A673 (cell line): ENCODE results near the gene CMTM2. TPM values are rescaled to one million over a fixed set of nuclear protein-coding genes. Genes with fewer than 3 reads are reported as not detected.
"Not testable (repeated sequence)": the region's sequence is repeated elsewhere in the genome, so short reads cannot be mapped to it uniquely, and the experiment has no call there.

Source experiments
- BruUV-seq: library from RNA; stranded (reverse); fragments of 400-500 nt; replicated peaks from 2 replicates; lab custom pipeline; 2021; lab: Mats Ljungman, UMichigan
- CTCF ChIA-PET: fragments of 300-600 bp; sonication (Branson Sonifier 250); formaldehyde crosslinking; loops from one replicate; lab custom pipeline; 2022; ENCODE audit warnings: antibody characterized with exemption; lab: Charles Lee
- POLR2A ChIA-PET: fragments of 300-600 bp; sonication (Branson Sonifier 250); formaldehyde crosslinking; loops from one replicate; lab custom pipeline; 2022; ENCODE audit warnings: antibody characterized with exemption; ENCODE audit not compliant: low non-redundant PET; lab: Charles Lee
- DNase-seq: peaks from one replicate; pipeline ENCODE4 v3.0.0-alpha.2; 2015; ENCODE audit warnings: low spot score
- H3K27ac ChIP-seq: fragments of 200-600 bp; sonication (generic); 2 replicates; pipeline ENCODE4 v1.5.1; 2016; ENCODE audit warnings: mixed run types, low read depth, mild to moderate bottlenecking, mixed read lengths, antibody characterized with exemption, low read length; ENCODE audit not compliant: poor library complexity, severe bottlenecking
- H3K27me3 ChIP-seq: fragments of 200-600 bp; sonication (generic); replicated peaks from 2 replicates; pipeline ENCODE4 v1.6.1; 2017; ENCODE audit warnings: mixed run types, low read depth, mild to moderate bottlenecking, mixed read lengths, antibody characterized with exemption, low read length; ENCODE audit not compliant: insufficient read depth, poor library complexity
- H3K36me3 ChIP-seq: fragments of 200-600 bp; sonication (generic); 2 replicates; pipeline ENCODE4 v1.6.1; 2016; ENCODE audit warnings: mixed run types, mild to moderate bottlenecking, mixed read lengths, antibody characterized with exemption, low read length; ENCODE audit not compliant: insufficient read depth, poor library complexity, severe bottlenecking
- H3K4me1 ChIP-seq: fragments of 200-600 bp; sonication (generic); 2 replicates; pipeline ENCODE4 v1.6.1; 2017; ENCODE audit warnings: mixed run types, mild to moderate bottlenecking, mixed read lengths, antibody characterized with exemption, low read length; ENCODE audit not compliant: insufficient read depth, poor library complexity, severe bottlenecking
- H3K4me3 ChIP-seq: fragments of 200-600 bp; sonication (generic); 2 replicates; pipeline ENCODE4 v1.5.1; 2016; ENCODE audit warnings: low read depth, mixed run types, mild to moderate bottlenecking, mixed read lengths, low read length; ENCODE audit not compliant: poor library complexity, severe bottlenecking
- H3K9me3 ChIP-seq: fragments of 200-600 bp; sonication (generic); 2 replicates; pipeline ENCODE4 v1.6.1; 2016; ENCODE audit warnings: mixed run types, low read depth, mild to moderate bottlenecking, mixed read lengths, antibody characterized with exemption, low read length; ENCODE audit not compliant: poor library complexity, severe bottlenecking
- CTCF ChIP-seq: fragments of 300-800, 200-600 bp; sonication (generic); conservative IDR thresholded peaks from 2 replicates; pipeline ENCODE4 v1.5.1; 2017; ENCODE audit warnings: low read depth, mild to moderate bottlenecking, antibody characterized with exemption, low read length, moderate library complexity, mixed read lengths
- EZH2 ChIP-seq: fragments of 200-600 bp; sonication (generic); IDR thresholded peaks from 2 replicates; pipeline ENCODE4 v1.6.1; 2017; ENCODE audit warnings: borderline replicate concordance, low read depth, mild to moderate bottlenecking, mixed read lengths, antibody characterized with exemption, low read length; ENCODE audit not compliant: poor library complexity, severe bottlenecking
- intact Hi-C: fragments of 100-400 bp; cut with micrococcal nuclease; formaldehyde crosslinking; loops from one replicate; pipeline ENCODE4 v1.10.0; 2022; ENCODE audit not compliant: unreplicated experiment
- total RNA-seq: library from RNA; stranded (reverse); gene quantifications from 2 replicates; pipeline ENCODE4 v1.2.3, GENCODE V29; 2021

The CMTM2 gene
- total RNA-seq, 1 experiment from 2014 or later, result not detected

DNA sequence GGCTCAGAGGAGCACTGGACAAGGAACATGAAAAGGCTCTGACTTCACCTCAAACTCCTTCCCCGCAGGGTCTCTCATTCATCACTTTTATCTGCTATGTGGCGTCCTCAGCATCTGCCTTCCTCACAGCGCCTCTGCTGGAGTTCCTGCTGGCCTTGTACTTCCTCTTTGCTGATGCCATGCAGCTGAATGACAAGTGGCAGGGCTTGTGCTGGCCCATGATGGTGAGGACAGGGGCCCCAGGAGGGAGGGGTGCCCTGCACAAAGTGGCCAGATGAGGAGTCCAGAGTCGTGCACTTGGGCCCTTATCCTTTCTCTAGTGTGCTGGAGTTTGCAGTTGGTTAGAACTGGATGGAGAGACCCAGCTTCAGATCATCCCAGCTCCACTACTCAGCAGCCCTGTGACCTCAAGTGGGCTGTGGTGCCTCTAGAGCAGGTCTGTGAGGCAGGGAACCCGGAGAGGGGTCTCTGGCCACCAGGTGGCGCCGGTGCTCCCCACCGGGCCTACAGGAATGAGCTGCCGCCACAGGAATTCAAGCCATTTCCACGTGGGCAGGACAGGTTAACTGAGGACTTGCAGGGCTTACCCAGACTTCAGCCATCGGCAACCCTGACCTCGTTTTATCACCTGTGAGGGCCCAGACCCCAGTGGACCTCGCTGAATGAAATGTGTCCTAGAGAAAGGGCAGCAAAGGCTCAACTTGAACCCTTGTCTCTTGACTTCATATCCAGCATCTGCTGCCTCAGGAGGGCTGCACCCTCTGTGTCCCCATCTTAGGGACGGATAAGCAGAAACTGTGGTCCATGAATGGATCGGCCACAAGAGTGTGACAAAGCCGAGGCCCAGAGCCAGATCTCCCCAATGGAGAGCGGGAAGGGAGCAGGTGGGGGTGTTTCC lies 29.2 kb downstream of the CMTM2 start:
- Histone ChIP-seq H3K27me3 (no peaks in the 10 kb centered on the region), H3K4me1 (peaks cover 18% of the 10 kb centered on the region), H3K36me3 (peaks cover 43% of the 10 kb centered on the region), H3K27ac (no peak overlapping the region), H3K4me3 (no peak overlapping the region), H3K9me3 (no peaks in the 10 kb centered on the region)
- peak; percentile 83 for DNase-seq
- CTCF ChIA-PET, result interaction anchor here (0.6 to 1.3 kb wide), 11 partner anchors 8 to 259 kb away, joined by 3 to 20 read pairs (median 3); no protein-coding TSS in a partner anchor
- no TSS peak for BruUV-seq
- POLR2A ChIA-PET, result no interaction called here
- intact Hi-C loops, result loop anchor here (5.0 kb wide), 1 partner anchor 259 kb away; no protein-coding TSS in a partner anchor
- TF ChIP-seq EZH2 (no peak), CTCF (peak; percentile 95)

- no peaks in the 10 kb centered on the region for H3K27me3 ChIP-seq
- BruUV-seq, result no TSS peak
- ChIA-PET CTCF (interaction anchor here (0.6 to 1.3 kb wide), 10 partner anchors 8 to 259 kb away, joined by 3 to 20 read pairs (median 3); no protein-coding TSS in a partner anchor), POLR2A (no interaction called here)
- H3K36me3 ChIP-seq, result peaks cover 46% of the 10 kb centered on the region
- H3K4me1 ChIP-seq, result peaks cover 12% of the 10 kb centered on the region
- no peak overlapping the region for H3K27ac ChIP-seq
- H3K9me3 ChIP-seq, result no peaks in the 10 kb centered on the region
- no peak for DNase-seq
- no peak overlapping the region for H3K4me3 ChIP-seq
- TF ChIP-seq CTCF (no peak), EZH2 (no peak)
- intact Hi-C loops, result loop anchor here (5.0 kb wide), 1 partner anchor 258 kb away; no protein-coding TSS in a partner anchor
Observed at GRCh38 chr16:66609139-66609510, 29.9 kb downstream of the CMTM2 start.

GRCh38 chr16:66610111-66610820 lies 31.0 kb downstream of the CMTM2 start:
- H3K4me3 ChIP-seq, result no peak overlapping the region
- BruUV-seq, result no TSS peak
- intact Hi-C loops, result no loop called here
- H3K27me3 ChIP-seq, result no peaks in the 10 kb centered on the region
- no peak overlapping the region for H3K27ac ChIP-seq
- H3K4me1 ChIP-seq, result peaks cover 11% of the 10 kb centered on the region
- ChIA-PET POLR2A (no interaction called here), CTCF (interaction anchor here (0.6 kb wide), 1 partner anchor 77 kb away, joined by 3 read pairs; no protein-coding TSS in a partner anchor)
- no peak for DNase-seq
- TF ChIP-seq EZH2 (no peak), CTCF (no peak)
- no peaks in the 10 kb centered on the region for H3K9me3 ChIP-seq
- peaks cover 48% of the 10 kb centered on the region for H3K36me3 ChIP-seq

- ChIA-PET POLR2A (interaction anchor here (0.7 kb wide), 1 partner anchor 35 kb away, joined by 5 read pairs; no protein-coding TSS in a partner anchor), CTCF (interaction anchor here (0.6 kb wide), 1 partner anchor 135 kb away, joined by 5 read pairs; no protein-coding TSS in a partner anchor)
- DNase-seq, BruUV-seq, intact Hi-C loops, H3K4me1 ChIP-seq, H3K4me3 ChIP-seq, H3K27ac ChIP-seq, H3K9me3 ChIP-seq, H3K27me3 ChIP-seq: not testable (repeated sequence)
- peaks cover 48% of the 10 kb centered on the region for H3K36me3 ChIP-seq
Observed at GRCh38 chr16:66611911-66612310, 32.6 kb downstream of the CMTM2 start.
